SJCRH30 (cell line): Measurements from ENCODE around the gene LEUTX. TPM values are rescaled to one million over a fixed set of nuclear protein-coding genes. Genes with fewer than 3 reads are reported as not detected.

Experiments used
- DNase-seq, 2 experiments: peaks; one replicate each; pipeline ENCODE4 v3.0.0-alpha.2; 2015 to 2020
- H3K27ac ChIP-seq: fragments of 250-450 bp; sonication (Bioruptor Pico); 2 replicates; pipeline ENCODE4 v1.5.1; 2020; ENCODE audit warnings: mild to moderate bottlenecking, moderate library complexity
- H3K27me3 ChIP-seq: fragments of 250-450 bp; sonication (Bioruptor Pico); 2 replicates; pipeline ENCODE4 v1.5.1; 2020; ENCODE audit warnings: mild to moderate bottlenecking, moderate library complexity
- H3K36me3 ChIP-seq: fragments of 250-450 bp; sonication (Bioruptor Pico); 2 replicates; pipeline ENCODE4 v1.5.1; 2020; ENCODE audit warnings: mild to moderate bottlenecking, moderate library complexity
- H3K4me1 ChIP-seq: fragments of 250-450 bp; sonication (Bioruptor Pico); 2 replicates; pipeline ENCODE4 v1.5.1; 2020; ENCODE audit warnings: mild to moderate bottlenecking, moderate library complexity
- H3K4me3 ChIP-seq: fragments of 250-450 bp; sonication (Bioruptor Pico); 2 replicates; pipeline ENCODE4 v1.5.1; 2020; ENCODE audit warnings: mild to moderate bottlenecking, moderate library complexity
- H3K9me3 ChIP-seq: fragments of 250-450 bp; sonication (Bioruptor Pico); replicated peaks from 2 replicates; pipeline ENCODE4 v1.5.1; 2020; ENCODE audit warnings: mild to moderate bottlenecking, moderate library complexity
- total RNA-seq: library from RNA; depleted of rRNA; stranded (reverse); fragments of >200 nt; shearing (Covaris generic); gene quantifications from 2 replicates; pipeline ENCODE4 v1.2.3, GENCODE V29; 2014; rRNA removed

Gene LEUTX
- total RNA-seq, 1 experiment from 2014 or later: not detected

DNA sequence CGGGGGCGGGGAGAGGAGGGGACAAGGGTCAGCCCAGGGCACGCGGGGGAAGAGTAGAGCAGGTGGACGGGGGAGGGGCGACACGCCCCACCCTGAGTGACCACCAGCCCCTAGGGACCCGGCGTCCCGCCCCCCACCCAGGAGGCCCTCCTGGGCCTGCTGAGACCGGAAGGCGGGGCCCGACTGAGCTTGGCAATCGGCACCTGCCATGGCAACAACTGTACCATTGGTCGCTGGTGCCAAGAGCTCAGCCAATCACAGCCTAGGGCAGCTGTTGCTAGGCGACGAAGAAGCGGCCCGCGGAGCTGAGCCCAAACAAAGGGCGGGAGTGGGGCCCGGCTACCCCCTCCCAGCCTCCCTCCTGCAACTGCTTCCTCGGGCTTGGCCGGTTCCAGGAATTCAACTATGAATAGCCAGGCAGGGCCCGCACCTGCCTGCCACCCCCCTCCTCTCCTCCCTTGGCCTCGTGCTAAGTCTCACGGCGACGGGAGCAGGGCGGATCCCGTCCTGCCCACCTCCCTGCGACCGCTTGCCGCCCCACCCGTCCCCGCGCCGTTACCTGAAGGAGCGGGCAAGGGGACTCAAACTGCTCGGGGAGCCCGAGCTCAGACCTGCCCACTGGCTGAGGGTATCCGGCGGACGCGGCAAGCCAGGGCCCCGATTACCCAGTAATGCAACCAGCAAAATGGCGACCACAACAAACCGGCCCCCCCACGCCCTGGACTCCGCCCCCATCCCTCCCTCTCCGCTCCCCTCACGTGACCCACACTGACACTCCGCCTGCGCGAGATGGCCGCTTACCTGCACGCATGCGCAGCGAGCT, 55.0 kb downstream of the LEUTX start, which contains the start of gene DYRK1B:
Gene DYRK1B, minus strand, starts transcription at position 699 of the 823 bp plus-strand sequence. CDS start 2,295 bp downstream, outside the sequence.
- H3K27me3 ChIP-seq: no peaks in the 10 kb centered on the region
- peak within 1 kb of the TSS; percentile 65 for H3K4me3 ChIP-seq
- peaks cover 73% of the 10 kb centered on the region for H3K36me3 ChIP-seq
- H3K9me3 ChIP-seq: no peaks in the 10 kb centered on the region
- DNase-seq: peak; percentile 100
- H3K27ac ChIP-seq: peak within 1 kb of the TSS; percentile 89
- peaks cover 20% of the 10 kb centered on the region for H3K4me1 ChIP-seq

DNA sequence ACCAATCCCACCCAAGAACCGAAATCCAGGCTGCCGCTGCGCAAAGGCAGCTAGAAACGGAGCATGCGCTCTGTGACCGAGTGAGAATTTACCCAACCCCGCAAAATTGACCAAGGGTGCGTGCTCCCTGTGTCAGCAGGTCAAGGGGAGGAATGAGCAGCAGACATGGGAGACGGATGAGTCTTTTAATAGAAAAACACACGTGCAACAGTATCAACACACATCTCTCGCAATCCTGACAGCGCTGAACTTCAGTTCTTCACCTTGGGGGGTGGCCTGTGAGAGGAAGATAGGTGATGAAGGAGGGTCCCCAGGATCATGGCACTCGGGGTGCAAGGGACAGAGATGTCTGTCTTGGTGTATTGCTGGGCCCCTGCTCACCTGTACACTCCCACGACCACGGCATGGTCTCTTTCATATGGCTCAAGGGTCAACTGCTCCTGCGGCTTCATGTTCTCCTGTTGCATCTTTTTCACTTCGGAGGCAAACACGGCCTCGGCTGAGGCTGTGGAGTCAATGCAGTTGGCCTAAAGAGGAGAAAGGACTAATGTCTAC, 55.7 kb downstream of the LEUTX start:
- H3K4me1 ChIP-seq: peaks cover 20% of the 10 kb centered on the region
- H3K27me3 ChIP-seq: no peaks in the 10 kb centered on the region
- DNase-seq: no peak
- H3K36me3 ChIP-seq: peaks cover 77% of the 10 kb centered on the region
- peak overlapping the region; percentile 65 for H3K4me3 ChIP-seq
- H3K27ac ChIP-seq: peak overlapping the region; percentile 89
- no peaks in the 10 kb centered on the region for H3K9me3 ChIP-seq

Other genes with a start within 250 kb of the LEUTX start
- 6.3 and 9.1 TPM in 2 replicates for gene EID2B, start 246.0 kb upstream of the LEUTX start, total RNA-seq
- gene EID2, start 238.7 kb upstream of the LEUTX start, total RNA-seq: 30.4 and 35.8 TPM in 2 replicates
- gene LGALS13, start 176.3 kb upstream of the LEUTX start, total RNA-seq: not detected in 2 replicates
- not detected in 2 replicates for gene LGALS16, start 122.9 kb upstream of the LEUTX start, total RNA-seq
- not detected in 2 replicates for gene LGALS14, start 74.4 kb upstream of the LEUTX start, total RNA-seq
- 0.23 TPM in 1 of 2 replicates, not detected in the other for gene CLC, start 40.8 kb upstream of the LEUTX start, total RNA-seq
- gene DYRK1B, start 55.3 kb downstream of the LEUTX start, total RNA-seq: 14.4 and 15.2 TPM in 2 replicates
- 569 and 597 TPM in 2 replicates for gene FBL, start 67.5 kb downstream of the LEUTX start, total RNA-seq
- 16.4 and 16.7 TPM in 2 replicates for gene FCGBP, start 155.8 kb downstream of the LEUTX start, total RNA-seq
- gene PSMC4, start 192.3 kb downstream of the LEUTX start, total RNA-seq: 137 and 155 TPM in 2 replicates
- 5.2 and 6.1 TPM in 2 replicates for gene ZNF546, start 218.2 kb downstream of the LEUTX start, total RNA-seq